Stimulated activated CD4-positive, alpha-beta T cell treated with anti-CD3 and anti-CD28 coated beads, Interleukin-4, amount 100 ng/mL, for 24 hours (primary cell): ENCODE measurements around the gene EFS.

ENCODE experiments used
- DNase-seq: peaks from one replicate; pipeline ENCODE4 v3.0.0-alpha.2; 2020

EFS gene

DNA sequence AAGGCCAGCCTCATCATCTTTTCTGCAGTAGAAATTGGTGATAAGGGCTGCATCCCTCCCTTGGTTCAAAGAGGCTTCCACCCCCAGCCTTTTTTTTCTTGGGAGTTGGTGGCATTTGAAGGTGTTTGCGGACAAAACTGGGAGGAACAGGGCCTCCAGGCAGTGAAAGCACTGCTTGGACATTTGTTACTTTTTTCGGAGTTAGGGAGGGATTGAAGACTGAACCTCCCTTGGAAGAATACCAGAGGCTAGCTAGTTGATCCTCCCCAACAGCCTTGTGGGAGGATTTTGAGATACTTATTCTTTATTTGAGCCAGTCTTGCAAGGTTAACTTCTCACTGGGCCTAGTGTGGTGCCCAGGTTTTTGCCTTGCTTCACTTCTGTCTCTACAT is 40.5 kb downstream of the EFS start:
- no peak for DNase-seq

DNA sequence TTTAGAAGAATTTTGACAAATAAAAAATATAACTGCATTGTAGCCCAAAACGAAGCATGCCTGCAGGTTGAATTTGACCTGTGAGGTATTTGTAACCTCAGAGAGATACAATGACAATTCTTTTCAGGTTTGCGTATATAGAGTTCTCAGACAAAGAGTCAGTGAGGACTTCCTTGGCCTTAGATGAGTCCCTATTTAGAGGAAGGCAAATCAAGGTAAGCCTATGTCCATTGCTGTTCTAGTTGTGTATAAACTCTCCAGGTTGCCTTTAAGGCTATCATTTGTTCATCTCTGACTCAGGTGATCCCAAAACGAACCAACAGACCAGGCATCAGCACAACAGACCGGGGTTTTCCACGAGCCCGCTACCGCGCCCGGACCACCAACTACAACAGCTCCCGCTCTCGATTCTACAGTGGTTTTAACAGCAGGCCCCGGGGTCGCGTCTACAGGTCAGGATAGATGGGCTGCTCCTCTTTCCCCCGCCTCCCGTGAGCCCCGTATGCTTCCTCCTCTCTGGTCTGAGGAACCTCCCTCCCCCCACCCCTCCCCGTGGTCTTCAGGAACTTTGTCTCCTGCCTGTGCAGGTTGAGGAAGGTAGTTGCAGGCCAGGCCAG is 41.0 kb downstream of the EFS start:
- DNase-seq, result no peak

DNA sequence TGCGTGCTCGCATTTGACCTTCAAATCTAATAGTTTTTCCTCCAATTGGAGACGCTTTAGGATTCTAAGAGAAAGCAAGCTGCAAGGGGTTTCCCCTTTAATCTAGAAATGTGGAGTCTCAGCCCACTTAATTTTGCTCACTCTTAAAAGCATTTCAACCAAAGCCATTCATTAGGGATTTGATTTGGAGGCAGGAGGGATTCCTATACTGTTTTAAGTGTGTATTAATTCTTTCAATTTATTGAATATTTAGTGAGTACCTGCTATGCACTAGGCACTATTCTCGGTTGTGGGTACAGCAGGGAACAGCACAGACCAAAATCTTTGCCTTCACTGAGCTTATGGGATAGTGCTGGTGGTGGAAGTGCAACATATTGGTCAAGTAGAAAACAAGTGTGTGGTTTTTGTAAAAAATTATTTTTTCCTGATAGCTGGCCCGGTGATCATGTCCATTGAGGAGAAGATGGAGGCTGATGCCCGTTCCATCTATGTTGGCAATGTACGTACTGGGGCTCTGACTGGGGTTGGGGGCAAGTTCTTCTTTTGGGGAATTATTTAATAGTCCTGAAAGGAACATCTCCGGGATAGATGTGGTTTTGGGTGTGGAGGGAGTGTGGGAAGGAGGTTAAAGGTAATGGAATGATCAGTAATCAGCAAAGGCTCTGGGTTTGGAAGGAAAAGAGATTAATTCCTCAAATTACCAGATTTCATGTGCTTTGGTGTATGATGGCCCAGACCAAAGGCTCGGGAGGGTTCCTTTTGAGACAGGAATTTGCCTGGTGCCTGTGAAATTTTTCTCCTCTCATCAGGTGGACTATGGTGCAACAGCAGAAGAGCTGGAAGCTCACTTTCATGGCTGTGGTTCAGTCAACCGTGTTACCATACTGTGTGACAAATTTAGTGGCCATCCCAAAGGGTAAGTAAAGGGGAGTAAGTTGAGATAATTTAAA is 42.1 kb downstream of the EFS start:
- DNase-seq, result no peak

DNA sequence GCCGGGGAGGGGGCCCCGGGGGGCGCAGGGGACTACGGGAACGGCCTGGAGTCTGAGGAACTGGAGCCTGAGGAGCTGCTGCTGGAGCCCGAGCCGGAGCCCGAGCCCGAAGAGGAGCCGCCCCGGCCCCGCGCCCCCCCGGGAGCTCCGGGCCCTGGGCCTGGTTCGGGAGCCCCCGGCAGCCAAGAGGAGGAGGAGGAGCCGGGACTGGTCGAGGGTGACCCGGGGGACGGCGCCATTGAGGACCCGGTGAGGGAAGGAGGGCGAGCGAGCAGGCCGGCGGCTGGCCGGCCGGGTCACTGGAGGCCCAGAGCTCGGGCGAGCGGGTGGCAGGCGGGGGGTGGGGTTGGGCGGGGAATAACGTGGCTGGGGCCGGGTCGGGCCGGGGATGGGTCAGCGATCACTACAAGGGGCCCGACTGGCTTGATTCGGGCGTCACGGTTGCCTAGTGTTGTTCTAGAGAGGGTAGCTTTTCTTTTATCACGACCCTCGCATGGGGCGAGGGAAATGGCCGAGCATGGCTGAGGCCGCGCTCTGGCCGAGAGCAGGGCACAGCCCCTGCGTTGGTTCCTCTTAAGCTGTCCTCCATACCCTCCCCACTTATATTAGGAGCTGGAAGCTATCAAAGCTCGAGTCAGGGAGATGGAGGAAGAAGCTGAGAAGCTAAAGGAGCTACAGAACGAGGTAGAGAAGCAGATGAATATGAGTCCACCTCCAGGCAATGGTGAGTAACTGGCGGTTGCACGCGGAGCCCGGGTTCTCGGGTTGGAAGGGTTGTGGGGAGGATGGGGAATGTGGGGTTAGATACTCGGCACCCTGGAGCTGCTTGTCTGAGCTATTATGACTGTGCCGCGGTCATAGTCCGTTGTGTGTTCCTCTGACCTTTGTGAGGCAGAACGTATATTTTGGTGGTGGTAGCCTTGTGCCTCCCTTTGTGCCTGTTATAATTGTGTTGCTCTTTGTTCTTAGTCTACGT is 43.1 kb downstream of the EFS start:
- peak; percentile 72 for DNase-seq

DNA sequence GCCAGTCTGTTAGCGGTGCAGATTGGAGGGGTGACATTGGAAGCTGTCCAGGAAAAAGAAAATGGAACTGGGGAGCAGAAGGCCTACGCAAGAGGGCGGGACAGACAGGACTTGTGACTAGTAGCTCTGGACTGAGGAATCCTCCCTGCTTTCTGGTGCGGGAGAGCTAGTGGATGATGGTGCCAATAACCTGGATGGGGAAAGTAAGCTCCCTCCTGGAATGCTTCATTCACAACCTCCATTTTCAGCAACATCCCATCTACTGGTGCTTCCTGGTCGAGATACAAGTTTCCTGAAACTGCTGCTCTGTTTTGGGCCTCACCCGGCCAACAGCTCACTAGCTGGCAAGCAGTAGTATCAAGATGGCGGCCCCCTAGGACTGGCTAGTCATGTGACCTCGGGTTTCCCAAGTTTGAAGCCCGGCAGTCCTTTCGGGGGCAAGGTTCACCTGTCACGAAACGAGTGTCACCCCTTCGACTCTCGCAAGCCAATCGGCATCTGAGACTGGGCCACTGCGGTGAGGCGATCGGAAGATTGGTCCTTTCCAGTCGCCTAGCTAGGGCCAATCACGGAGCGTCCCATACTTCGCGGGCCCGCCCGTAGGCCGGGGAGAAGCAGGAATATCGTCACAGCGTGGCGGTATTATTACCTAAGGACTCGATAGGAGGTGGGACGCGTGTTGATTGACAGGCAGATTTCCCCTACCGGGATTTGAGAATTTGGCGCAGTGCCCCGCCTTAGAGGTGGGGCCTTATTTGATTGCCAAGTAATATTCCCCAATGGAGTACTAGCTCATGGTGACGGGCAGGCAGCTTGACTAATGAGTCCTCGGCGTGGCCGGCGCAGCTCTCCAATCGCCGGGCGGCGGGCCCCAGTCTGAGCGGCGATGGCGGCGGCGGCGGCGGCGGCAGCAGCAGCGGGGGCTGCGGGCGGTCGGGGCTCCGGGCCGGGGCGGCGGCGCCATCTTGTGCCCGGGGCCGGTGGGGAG is 44.1 kb downstream of the EFS start, which contains the start of gene PABPN1:
PABPN1 (plus strand) TSS at position 874 of the 988 bp plus-strand sequence; CDS start at position 887, 13 bp downstream.
- DNase-seq, result peak; percentile 98

DNA sequence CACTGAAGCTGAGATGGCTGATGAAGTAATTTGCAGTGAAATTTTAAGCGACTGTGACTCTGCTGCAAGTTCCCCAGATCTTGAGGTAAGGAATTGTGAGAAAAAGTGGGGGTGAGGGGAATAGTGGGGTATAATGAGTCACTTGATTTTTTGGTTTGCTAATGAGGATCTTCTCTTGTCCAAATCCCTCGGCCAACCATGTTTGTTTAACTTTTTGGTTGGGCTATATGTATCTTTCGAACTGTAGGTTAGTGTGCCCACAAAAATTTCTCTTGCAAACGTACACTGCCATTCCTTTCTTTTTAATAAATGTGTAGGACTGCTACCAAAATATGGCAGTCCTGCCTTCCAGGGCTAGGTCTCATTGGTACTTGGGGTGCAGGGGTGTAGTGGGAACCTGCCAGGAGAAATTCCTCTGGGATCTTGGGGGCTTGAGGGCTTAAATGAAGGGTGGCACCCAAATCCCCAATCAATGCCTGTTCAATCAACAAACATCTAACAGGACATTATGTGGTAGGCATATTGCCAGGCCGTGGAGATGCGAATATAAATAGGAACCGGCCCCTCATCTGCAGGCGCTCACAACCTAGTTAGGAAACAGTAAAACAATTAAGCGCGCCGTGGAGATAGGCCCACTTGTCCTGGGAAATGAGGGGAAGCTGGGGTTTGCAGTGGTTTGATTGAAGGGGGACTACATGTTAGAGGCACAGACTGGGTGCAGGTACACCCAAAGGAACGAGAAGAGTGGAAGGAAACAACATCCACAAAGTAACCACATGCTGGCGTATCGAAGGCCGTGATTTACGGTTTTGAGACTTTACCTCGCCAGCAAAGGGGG is 45.0 kb downstream of the EFS start:
- DNase-seq, result no peak

DNA sequence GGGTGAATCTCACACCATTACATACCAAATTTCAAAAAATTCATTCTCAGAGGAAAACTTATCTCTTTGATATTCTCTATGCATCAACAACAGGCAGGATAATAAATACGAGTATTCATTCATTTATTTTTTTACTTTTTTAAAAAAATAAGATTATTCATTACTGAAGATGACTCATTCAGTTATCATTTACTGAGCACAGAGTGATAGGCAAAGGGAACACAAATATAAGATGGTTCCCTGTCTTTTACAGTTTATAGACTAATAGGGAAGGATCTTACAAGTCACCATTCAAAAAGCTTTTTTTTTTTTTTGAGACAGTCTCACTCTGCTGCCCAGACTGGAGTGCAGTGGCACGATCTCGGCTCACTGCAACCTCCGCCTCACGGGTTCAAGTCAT is 48.7 kb downstream of the EFS start:
- no peak for DNase-seq

DNA sequence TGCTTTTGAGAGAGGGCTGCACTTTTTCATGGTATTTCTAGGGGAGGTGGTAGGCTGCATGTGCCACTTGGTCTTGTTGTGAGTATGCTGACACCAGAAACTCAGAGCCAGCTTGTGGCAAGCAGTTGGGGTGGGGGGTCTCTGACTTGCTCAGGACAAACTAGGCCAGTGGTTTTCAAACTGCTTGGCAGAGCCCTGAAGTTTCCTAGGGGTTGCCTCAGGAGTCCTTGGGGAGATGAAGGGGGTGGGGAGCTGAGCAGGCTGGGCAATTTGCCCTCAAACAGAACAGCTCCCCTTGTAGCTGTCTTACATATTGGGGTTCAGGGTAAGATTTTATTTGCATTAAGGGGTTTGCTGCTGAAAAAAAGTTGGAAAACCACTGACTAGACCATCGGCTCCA is 54.4 kb downstream of the EFS start:
- DNase-seq, result no peak

DNA sequence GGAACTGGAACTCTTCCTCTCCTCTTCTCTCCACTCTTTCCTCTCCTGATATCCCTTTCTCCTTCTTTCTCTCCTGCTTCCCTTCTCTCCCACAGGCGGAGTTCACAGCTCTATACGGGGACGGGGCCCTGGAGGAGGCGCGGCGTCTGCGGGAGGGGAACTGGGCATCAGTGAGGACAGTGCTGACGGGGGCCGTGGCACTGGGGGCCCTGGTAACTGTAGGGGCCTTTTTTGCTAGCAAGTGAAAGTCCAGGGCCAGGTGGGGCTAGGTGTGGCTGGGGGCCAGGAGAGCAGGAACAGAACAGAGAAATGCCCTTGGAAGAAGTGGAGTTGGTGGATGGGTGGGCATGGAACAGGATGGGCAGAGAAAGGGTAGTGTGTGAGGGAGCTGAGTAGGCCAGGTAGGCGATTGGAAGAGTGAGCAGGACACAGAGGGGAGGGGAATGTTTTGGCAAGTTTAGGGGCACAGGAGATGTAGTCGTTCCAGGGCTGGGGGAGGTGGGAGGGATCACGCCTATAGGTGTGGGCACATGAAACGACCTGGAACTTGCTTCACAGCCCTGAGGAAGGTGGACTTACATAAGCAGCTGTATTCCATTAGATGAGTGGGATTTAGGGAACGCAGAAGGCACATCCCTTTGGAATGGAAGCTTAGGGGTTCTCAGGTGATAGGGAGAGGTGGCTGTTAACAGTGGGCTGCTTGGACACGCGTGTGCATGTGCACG is 56.1 kb downstream of the EFS start:
- no peak for DNase-seq

DNA sequence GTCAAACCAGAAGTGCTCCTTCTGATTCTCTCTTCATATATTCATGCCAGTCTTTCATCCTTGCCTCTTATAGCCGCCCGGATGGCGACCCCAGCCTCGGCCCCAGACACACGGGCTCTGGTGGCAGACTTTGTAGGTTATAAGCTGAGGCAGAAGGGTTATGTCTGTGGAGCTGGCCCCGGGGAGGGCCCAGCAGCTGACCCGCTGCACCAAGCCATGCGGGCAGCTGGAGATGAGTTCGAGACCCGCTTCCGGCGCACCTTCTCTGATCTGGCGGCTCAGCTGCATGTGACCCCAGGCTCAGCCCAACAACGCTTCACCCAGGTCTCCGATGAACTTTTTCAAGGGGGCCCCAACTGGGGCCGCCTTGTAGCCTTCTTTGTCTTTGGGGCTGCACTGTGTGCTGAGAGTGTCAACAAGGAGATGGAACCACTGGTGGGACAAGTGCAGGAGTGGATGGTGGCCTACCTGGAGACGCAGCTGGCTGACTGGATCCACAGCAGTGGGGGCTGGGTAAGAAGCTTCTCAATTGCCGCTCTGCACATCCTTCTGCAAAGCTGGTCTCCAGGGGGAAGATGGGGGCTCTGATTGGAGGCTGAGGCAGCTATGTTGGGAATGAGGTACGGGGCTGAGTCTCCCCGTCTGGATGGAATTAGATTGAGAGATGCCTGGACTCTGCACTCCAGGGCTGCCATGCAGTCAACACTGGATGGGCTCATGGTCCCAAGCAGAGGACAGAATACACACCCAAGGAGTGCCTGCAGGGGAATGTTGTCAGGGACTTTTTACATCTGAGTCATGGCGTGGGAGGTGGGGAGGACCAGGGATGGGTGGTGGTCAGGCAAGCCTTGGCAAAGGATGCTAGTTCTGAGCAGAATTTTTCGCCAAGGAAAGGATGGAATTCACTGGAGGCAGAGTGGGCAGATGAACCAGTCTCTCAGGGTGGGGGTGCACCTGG is 57.0 kb downstream of the EFS start:
- no peak for DNase-seq

DNA sequence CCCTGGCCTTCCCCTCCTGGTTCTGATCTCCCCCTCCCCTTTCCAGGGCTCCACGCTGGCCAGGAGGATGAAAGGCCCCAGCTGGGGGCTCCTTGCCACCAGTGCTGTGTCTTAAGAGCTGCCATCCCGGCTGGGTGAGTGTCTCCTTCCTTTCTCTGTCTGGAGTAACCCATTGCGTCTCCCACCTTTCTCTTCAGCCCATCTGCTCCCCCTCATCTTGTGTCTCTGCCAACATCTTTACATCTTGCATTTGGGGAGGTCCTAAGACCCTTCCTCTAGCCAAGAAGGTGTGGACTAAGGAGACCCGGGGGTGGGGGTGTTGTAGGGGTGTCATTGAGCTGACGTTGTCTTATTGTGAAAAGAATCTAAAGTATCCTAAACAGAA is 57.8 kb downstream of the EFS start:
- DNase-seq, result no peak

DNA sequence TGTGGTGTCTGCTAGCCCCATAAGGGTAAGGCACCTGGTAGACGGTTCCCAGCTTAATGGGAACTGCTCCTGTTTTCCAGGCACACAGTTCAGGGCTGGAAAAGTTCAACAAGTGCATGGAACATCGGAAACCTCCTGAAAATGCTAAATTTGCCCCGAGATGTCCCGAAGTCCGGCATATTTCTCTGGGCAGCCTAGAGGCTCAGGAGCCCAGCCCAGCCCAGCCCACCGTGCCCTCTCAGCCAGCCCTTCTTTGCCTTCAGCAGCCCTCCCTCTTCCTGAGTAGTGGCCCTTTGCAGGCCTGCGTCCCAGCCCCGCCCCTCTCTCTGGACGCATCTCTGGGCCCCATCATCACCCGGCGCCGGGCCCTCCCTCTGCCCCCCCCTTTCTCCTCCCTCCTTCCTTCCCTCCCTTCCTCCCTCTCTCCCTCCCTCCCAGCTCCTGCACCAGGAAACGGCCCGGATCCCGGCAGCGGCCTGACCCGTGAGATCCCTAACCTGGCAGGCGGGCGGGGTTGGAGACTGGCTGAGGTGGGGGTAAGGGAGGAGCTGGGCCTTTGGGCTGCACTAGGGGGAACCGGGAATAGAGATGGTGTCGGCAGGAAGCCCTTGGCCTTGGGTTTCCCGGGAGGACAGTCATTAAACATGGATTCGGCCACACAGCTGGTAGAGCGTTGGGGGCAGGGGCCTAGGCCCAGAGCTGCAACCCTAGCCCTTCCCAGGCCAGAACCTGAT is 58.4 kb downstream of the EFS start, which contains the start of gene BCL2L2:
BCL2L2 (plus strand) TSS at position 422 of the 734 bp plus-strand sequence. CDS start 935 bp downstream, outside the sequence.
- no peak for DNase-seq
